ENCODE measurements around the gene CLEC14A. TPM values are rescaled to one million over a fixed set of nuclear protein-coding genes. Genes with fewer than 3 reads are reported as not detected.

The CLEC14A gene
- polyA plus RNA-seq (2012; ENCODE audit: insufficient read length, low read depth): not detected

DNA sequence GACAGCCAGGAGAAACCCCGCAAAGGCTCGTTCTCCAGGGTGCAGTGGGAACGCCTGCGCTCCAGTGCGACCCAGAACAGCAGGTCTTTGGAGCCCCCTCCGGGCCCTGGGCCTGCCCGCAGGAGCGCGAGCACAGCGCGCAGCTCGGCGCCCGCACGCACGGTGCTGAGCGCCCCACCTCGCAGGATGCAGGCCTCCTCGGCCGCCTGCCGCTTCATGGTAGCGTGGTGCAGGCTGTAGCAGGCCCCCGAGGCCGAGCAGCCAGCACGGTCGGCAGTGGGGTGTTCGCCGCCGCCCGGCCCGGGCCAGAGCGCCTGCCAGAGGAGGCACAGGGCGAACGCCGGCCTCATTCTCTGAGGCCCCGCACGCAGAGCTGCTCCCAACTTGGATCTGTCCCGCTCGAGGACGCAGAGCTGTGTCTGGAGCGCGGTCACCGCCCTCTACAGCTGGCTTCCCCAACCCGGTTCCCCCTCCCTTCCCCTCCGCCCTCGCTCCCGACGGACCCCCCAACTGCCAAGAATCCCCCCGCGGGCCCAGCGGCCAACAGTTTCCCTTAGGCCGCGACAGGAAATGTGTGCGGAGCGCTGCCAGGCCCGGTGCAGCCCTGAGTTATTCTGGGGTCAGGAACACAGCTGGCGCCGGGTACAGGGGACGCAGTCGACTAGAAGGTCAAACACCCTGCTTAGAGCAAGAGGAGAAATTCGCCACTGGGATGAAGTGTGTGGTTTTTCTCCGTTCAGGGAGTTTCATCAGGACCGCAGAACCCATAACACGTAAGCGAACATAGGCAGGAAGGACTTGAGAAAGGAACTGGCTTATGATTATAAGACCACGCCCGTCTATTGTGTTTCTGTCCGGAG, at the start of gene CLEC14A:
Gene CLEC14A, minus strand, starts transcription at position 421 of the 860 bp plus-strand sequence. Its CDS starts 71 bp downstream, at position 350.
- TF ChIP-seq TAF1 (IDR thresholded peaks at IDR 0.05; ENCODE audit: borderline replicate concordance, insufficient read depth, low read length): no peak
- TF ChIP-seq POLR2AphosphoS5 (IDR thresholded peaks at IDR 0.05; ENCODE audit: low read depth, low read length): no peak
- TF ChIP-seq FOXP2 (optimal IDR thresholded peaks at IDR 0.05; ENCODE audit: borderline replicate concordance, extremely low read depth, extremely low read length, insufficient read depth): no peak
- TF ChIP-seq, protein P1, sequence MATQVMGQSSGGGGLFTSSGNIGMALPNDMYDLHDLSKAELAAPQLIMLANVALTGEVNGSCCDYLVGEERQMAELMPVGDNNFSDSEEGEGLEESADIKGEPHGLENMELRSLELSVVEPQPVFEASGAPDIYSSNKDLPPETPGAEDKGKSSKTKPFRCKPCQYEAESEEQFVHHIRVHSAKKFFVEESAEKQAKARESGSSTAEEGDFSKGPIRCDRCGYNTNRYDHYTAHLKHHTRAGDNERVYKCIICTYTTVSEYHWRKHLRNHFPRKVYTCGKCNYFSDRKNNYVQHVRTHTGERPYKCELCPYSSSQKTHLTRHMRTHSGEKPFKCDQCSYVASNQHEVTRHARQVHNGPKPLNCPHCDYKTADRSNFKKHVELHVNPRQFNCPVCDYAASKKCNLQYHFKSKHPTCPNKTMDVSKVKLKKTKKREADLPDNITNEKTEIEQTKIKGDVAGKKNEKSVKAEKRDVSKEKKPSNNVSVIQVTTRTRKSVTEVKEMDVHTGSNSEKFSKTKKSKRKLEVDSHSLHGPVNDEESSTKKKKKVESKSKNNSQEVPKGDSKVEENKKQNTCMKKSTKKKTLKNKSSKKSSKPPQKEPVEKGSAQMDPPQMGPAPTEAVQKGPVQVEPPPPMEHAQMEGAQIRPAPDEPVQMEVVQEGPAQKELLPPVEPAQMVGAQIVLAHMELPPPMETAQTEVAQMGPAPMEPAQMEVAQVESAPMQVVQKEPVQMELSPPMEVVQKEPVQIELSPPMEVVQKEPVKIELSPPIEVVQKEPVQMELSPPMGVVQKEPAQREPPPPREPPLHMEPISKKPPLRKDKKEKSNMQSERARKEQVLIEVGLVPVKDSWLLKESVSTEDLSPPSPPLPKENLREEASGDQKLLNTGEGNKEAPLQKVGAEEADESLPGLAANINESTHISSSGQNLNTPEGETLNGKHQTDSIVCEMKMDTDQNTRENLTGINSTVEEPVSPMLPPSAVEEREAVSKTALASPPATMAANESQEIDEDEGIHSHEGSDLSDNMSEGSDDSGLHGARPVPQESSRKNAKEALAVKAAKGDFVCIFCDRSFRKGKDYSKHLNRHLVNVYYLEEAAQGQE (IDR thresholded peaks at IDR 0.05; ENCODE audit: insufficient read depth in 1 of 2, low read depth in 2 of 2, low read length in 2 of 2): no peak
- TF ChIP-seq SIN3A (IDR thresholded peaks at IDR 0.05; ENCODE audit: borderline replicate concordance, insufficient read depth, low read length): no peak

DNA sequence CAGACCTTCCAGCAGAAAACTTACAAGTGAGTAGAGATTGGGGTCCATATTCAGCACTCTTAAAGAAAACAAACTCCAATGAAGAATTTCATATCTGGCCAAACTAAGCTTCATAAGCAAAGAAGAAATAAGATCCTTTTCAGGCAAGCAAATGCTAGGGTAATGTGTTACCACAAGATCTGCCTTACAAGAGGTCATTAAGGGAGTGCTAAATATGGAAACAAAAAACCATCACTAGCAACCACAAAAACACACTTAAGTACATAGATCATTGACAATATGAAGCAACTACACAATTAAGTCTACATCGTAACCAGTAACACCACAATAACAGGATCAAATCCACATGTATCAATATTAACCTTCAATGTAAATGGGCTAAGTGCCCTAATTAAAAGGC, 47.1 kb upstream of the CLEC14A start:
- TF ChIP-seq SIN3A (IDR thresholded peaks at IDR 0.05; ENCODE audit: borderline replicate concordance, insufficient read depth, low read length) (no peak), FOXP2 (optimal IDR thresholded peaks at IDR 0.05; ENCODE audit: borderline replicate concordance, extremely low read depth, extremely low read length, insufficient read depth) (no peak), TAF1 (IDR thresholded peaks at IDR 0.05; ENCODE audit: borderline replicate concordance, insufficient read depth, low read length) (no peak), POLR2AphosphoS5 (IDR thresholded peaks at IDR 0.05; ENCODE audit: low read depth, low read length) (no peak)
- TF ChIP-seq, protein P1 (IDR thresholded peaks at IDR 0.05; ENCODE audit: insufficient read depth in 1 of 2, low read depth in 2 of 2, low read length in 2 of 2): no peak

- TF ChIP-seq, protein P1 (IDR thresholded peaks at IDR 0.05; ENCODE audit: insufficient read depth in 1 of 2, low read depth in 2 of 2, low read length in 2 of 2): no peak
- TF ChIP-seq TAF1 (IDR thresholded peaks at IDR 0.05; ENCODE audit: borderline replicate concordance, insufficient read depth, low read length): no peak
- no peak for TF ChIP-seq FOXP2 (optimal IDR thresholded peaks at IDR 0.05; ENCODE audit: borderline replicate concordance, extremely low read depth, extremely low read length, insufficient read depth)
- no peak for TF ChIP-seq SIN3A (IDR thresholded peaks at IDR 0.05; ENCODE audit: borderline replicate concordance, insufficient read depth, low read length)
- no peak for TF ChIP-seq POLR2AphosphoS5 (IDR thresholded peaks at IDR 0.05; ENCODE audit: low read depth, low read length)
Observed at GRCh38 chr14:38302034-38302433, 46.1 kb upstream of the CLEC14A start.

DNA sequence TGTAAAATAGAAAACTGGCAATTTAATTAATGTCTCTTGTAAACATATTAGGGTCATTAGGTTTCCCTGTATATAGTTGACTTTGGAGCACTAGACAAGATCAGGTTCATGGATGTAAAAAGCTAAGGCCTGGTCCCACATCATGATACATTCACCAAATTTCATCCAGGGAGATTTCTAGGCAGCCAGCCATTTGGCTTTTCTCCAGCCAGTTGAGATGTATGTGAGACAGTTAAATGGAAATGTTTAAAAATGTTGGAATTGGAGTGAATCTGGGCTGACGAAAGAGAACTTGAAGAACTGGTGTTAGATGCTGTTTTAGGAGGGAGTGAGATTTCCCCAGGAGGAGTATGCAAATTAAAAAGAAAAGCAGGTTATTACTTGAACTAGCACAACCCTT, 41.8 kb upstream of the CLEC14A start:
- TF ChIP-seq SIN3A (IDR thresholded peaks at IDR 0.05; ENCODE audit: borderline replicate concordance, insufficient read depth, low read length) (no peak), FOXP2 (optimal IDR thresholded peaks at IDR 0.05; ENCODE audit: borderline replicate concordance, extremely low read depth, extremely low read length, insufficient read depth) (no peak), TAF1 (IDR thresholded peaks at IDR 0.05; ENCODE audit: borderline replicate concordance, insufficient read depth, low read length) (no peak), POLR2AphosphoS5 (IDR thresholded peaks at IDR 0.05; ENCODE audit: low read depth, low read length) (no peak)
- TF ChIP-seq, protein P1 (IDR thresholded peaks at IDR 0.05; ENCODE audit: insufficient read depth in 1 of 2, low read depth in 2 of 2, low read length in 2 of 2): no peak
